ENCODE data around the gene TTLL5. TPM values are rescaled to one million over a fixed set of nuclear protein-coding genes. Genes with fewer than 3 reads are reported as not detected.

The TTLL5 gene
- total and polyA plus RNA-seq, 2 of the 13 experiments (the other 11 are each of a cell fraction or from before 2014, with no cell fraction given): 11.8 to 18.8 TPM

DNA sequence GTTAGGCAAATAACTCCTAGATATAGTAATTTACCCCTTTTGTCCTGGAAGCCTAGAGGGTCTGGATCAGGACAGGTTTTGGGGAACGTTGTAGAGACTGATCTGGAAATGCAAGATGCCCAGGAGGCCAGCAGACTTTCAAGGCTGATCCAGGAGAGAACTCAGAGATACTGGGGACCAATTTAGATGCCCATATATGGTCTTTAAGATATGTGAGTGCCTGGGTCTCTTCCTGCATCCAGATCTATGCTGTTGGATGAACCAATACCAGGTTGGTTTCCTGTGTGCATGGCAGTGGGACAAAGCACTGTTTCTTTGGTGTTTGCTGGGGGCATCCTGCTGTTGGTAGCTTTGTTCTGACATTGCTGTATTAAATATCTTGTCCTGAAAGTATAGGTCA lies 5.8 kb upstream of the TTLL5 start:
- Histone ChIP-seq H3K79me2 (ENCODE audit: insufficient read depth, low read length) (peaks cover 28% of the 10 kb centered on the region), H3K4me1 (ENCODE audit: insufficient read depth, low read length) (peaks cover 57% of the 10 kb centered on the region), H4K20me1 (ENCODE audit: insufficient read depth, low read length) (no peaks in the 10 kb centered on the region), H3K9me3 (ENCODE audit: low read length) (no peaks in the 10 kb centered on the region), H3K36me3 (replicated peaks in 1 of 2; ENCODE audit: control insufficient read depth in 1 of 2, insufficient read depth in 2 of 2, low read length in 2 of 2) (peaks cover 1 to 36% of the 10 kb centered on the region in 2 experiments), H3K9ac (ENCODE audit: insufficient read depth, low read depth, low read length) (no peak overlapping the region), H3K27ac (ENCODE audit: extremely low read length, insufficient read depth, low read length) (no peak overlapping the region), H3K4me3 (replicated peaks in 1 of 3; ENCODE audit: insufficient read depth in 1 of 3, low read depth in 2 of 3, low read length in 3 of 3) (no peak overlapping the region), H3K27me3 (ENCODE audit: control insufficient read depth in 1 of 2, insufficient read depth in 2 of 2, low read length in 2 of 2) (no peaks in the 10 kb centered on the region; a peak in 1 of 5 replicates), H3K4me2 (ENCODE audit: low read depth, low read length) (no peak overlapping the region), H2AFZ (ENCODE audit: low read length) (no peak overlapping the region)
- ChIA-PET POLR2A (interaction anchor here (7.5 kb wide), 1 partner anchor 78 kb away, joined by 127 read pairs; the partner anchor contains the start of gene FLVCR2), CTCF (ENCODE audit: low intra/inter-chr PET ratio, low total read pairs) (interaction anchor here (5.1 kb wide), 1 partner anchor 77 kb away, joined by 123 read pairs; the partner anchor contains the start of gene FLVCR2)
- FAIRE-seq: no peak
- no peak for DNase-seq (ENCODE audit: low spot score)
- TF ChIP-seq ZNF17 (CRISPR knock-in tag; IDR thresholded peaks at IDR 0.05) (no peak), LCORL (IDR thresholded peaks at IDR 0.05) (no peak), LCORL (CRISPR knock-in tag; IDR thresholded peaks at IDR 0.05) (no peak), GFI1 (CRISPR knock-in tag; IDR thresholded peaks at IDR 0.05; ENCODE audit: borderline replicate concordance) (no peak), ZNF652 (CRISPR knock-in tag; IDR thresholded peaks at IDR 0.05; ENCODE audit: borderline replicate concordance, low read depth) (no peak), DMTF1 (CRISPR knock-in tag; IDR thresholded peaks at IDR 0.05) (no peak), KLF16 (CRISPR knock-in tag; IDR thresholded peaks at IDR 0.05) (no peak), FOSL2 (CRISPR knock-in tag; IDR thresholded peaks at IDR 0.05) (no peak), HNRNPK (IDR thresholded peaks at IDR 0.05; ENCODE audit: low read depth, low read length, poor library complexity, severe bottlenecking) (no peak), IKZF4 (CRISPR knock-in tag; IDR thresholded peaks at IDR 0.05; ENCODE audit: borderline replicate concordance, low read depth, not compliant biosample characterization) (no peak), NBN (conservative IDR thresholded peaks at IDR 0.05) (no peak), SYNCRIP (IDR thresholded peaks at IDR 0.05; ENCODE audit: insufficient read depth, low read depth, low read length) (no peak), SOX5 (CRISPR knock-in tag; IDR thresholded peaks at IDR 0.05; ENCODE audit: borderline replicate concordance) (no peak), ZNF569 (CRISPR knock-in tag; IDR thresholded peaks at IDR 0.05; ENCODE audit: borderline replicate concordance) (no peak), CCAR2 (optimal IDR thresholded peaks at IDR 0.05; ENCODE audit: low read depth, low read length) (no peak)
- TF ChIP-seq, protein P1, sequence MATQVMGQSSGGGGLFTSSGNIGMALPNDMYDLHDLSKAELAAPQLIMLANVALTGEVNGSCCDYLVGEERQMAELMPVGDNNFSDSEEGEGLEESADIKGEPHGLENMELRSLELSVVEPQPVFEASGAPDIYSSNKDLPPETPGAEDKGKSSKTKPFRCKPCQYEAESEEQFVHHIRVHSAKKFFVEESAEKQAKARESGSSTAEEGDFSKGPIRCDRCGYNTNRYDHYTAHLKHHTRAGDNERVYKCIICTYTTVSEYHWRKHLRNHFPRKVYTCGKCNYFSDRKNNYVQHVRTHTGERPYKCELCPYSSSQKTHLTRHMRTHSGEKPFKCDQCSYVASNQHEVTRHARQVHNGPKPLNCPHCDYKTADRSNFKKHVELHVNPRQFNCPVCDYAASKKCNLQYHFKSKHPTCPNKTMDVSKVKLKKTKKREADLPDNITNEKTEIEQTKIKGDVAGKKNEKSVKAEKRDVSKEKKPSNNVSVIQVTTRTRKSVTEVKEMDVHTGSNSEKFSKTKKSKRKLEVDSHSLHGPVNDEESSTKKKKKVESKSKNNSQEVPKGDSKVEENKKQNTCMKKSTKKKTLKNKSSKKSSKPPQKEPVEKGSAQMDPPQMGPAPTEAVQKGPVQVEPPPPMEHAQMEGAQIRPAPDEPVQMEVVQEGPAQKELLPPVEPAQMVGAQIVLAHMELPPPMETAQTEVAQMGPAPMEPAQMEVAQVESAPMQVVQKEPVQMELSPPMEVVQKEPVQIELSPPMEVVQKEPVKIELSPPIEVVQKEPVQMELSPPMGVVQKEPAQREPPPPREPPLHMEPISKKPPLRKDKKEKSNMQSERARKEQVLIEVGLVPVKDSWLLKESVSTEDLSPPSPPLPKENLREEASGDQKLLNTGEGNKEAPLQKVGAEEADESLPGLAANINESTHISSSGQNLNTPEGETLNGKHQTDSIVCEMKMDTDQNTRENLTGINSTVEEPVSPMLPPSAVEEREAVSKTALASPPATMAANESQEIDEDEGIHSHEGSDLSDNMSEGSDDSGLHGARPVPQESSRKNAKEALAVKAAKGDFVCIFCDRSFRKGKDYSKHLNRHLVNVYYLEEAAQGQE (IDR thresholded peaks at IDR 0.05; ENCODE audit: borderline replicate concordance in 1 of 2, low read depth in 1 of 2, low read length in 2 of 2): no peak
- in situ Hi-C loops (cut with HindIII; ENCODE audit: extremely low pct_ligation_motif_present, low pct_unique_long_range_greater_than_20kb): no loop called here
- BruUV-seq (replicated peaks): no TSS peak
- WGBS (ENCODE audit: low lambda C conversion rate): 80% methylated on average over 1 of the region's 1 CpG
- intact Hi-C loops (cut with micrococcal nuclease; ENCODE audit: unreplicated experiment): no loop called here
- no peak for ATAC-seq
